A549 (cell line): ENCODE data around the gene EIF5. TPM values are rescaled to one million over a fixed set of nuclear protein-coding genes. Genes with fewer than 3 reads are reported as not detected.

Source experiments
- ATAC-seq, 2 experiments: fragments of 200-7000 bp in 1 of 2; fragments of >200 bp in 1 of 2; cut with Nextera tagmentation in 1 of 2; cut with Tn5 transposase in 1 of 2; 3 replicates each; pipeline versions ENCODE4 v1.8.0 to v1.9.1; 2018 to 2020; ENCODE audit warnings: mild to moderate bottlenecking in 1 of 2, moderate library complexity in 1 of 2
- CTCF ChIA-PET: fragments of 300-600 bp; sonication (Branson Sonifier 250); formaldehyde crosslinking; extraction: SDS; loops from one replicate; lab custom pipeline; 2021; ENCODE audit warnings: antibody characterized with exemption, inconsistent platforms; lab: Yijun Ruan, JAX
- POLR2A ChIA-PET: fragments of 350-600 bp; formaldehyde crosslinking; extraction: SDS; loops from one replicate; lab custom pipeline; 2021; ENCODE audit warnings: antibody characterized with exemption, inconsistent platforms; lab: Yijun Ruan, JAX
- DNase-seq, 2 experiments: peaks; one replicate each; pipeline versions ENCODE4 v3.0.0 to v3.0.0-alpha.2; 2011 to 2016; ENCODE audit warnings: low read depth in 1 of 2, low spot score in 1 of 2
- FAIRE-seq: peaks from 2 replicates; lab custom pipeline; 2011; peaks lifted over from hg19 to GRCh38; lab: Jason Lieb, UNC
- H3K27ac ChIP-seq, 2 experiments: fragments of >200 bp; sonication (Bioruptor Twin); formaldehyde crosslinking; 3 replicates each; pipeline ENCODE4 v1.5.1; 2016 to 2017
- H3K4me1 ChIP-seq: fragments of >200 bp; sonication (Bioruptor Twin); formaldehyde crosslinking; 3 replicates; pipeline ENCODE4 v1.6.1; 2016
- H3K4me2 ChIP-seq: fragments of >200 bp; sonication (Bioruptor Twin); formaldehyde crosslinking; 3 replicates; pipeline ENCODE4 v1.6.1; 2016
- H3K4me3 ChIP-seq: fragments of >200 bp; sonication (Bioruptor Twin); formaldehyde crosslinking; 3 replicates; pipeline ENCODE4 v1.5.1; 2016
- H3K9me3 ChIP-seq: fragments of >200 bp; sonication (Bioruptor Twin); formaldehyde crosslinking; 3 replicates; pipeline ENCODE4 v1.6.1; 2016
- BCL3 ChIP-seq: fragments of >200 bp; sonication (Bioruptor Twin); formaldehyde crosslinking; IDR thresholded peaks from 3 replicates; pipeline ENCODE4 v1.6.1; 2016
- CHD4 ChIP-seq: fragments of 200-600 bp; sonication (generic); IDR thresholded peaks from 2 replicates; pipeline ENCODE4 v1.6.1; 2016; ENCODE audit warnings: antibody characterized with exemption, mild to moderate bottlenecking, borderline replicate concordance
- EP300 ChIP-seq, 2 experiments: fragments of >200 bp; sonication (Bioruptor Twin); formaldehyde crosslinking; IDR thresholded peaks; 2 replicates in 1 of 2; 3 replicates in 1 of 2; pipeline ENCODE4 v1.6.1; 2016 to 2017
- GATA3 ChIP-seq: IDR thresholded peaks from 2 replicates; pipeline ENCODE4 v1.6.1; 2012; ENCODE audit warnings: borderline replicate concordance
- HDAC2 ChIP-seq: fragments of 200-600 bp; sonication (generic); IDR thresholded peaks from 2 replicates; pipeline ENCODE4 v1.6.1; 2016
- HMGXB4 ChIP-seq: fragments of 250-450 bp; sonication (Bioruptor Pico); IDR thresholded peaks from 2 replicates; pipeline ENCODE4 v1.5.0; 2021; ENCODE audit warnings: mild to moderate bottlenecking, moderate library complexity, borderline replicate concordance
- HOXA7 ChIP-seq: fragments of 250-450 bp; sonication (Bioruptor Pico); IDR thresholded peaks from 2 replicates; pipeline ENCODE4 v1.5.0; 2020; ENCODE audit warnings: mild to moderate bottlenecking, moderate library complexity
- JUN ChIP-seq, 2 experiments: fragments of >200 bp; sonication (Bioruptor Twin); formaldehyde crosslinking; IDR thresholded peaks; 2 replicates in 1 of 2; 3 replicates in 1 of 2; pipeline ENCODE4 v1.6.1; 2016 to 2017
- MAZ ChIP-seq: fragments of 150-350 bp; IDR thresholded peaks from 2 replicates; pipeline ENCODE4 v1.6.1; 2014; ENCODE audit warnings: antibody characterized with exemption, low read depth, low read length, borderline replicate concordance
- MYC ChIP-seq: IDR thresholded peaks from 2 replicates; pipeline ENCODE4 v1.6.1; 2012; ENCODE audit warnings: mild to moderate bottlenecking, inconsistent platforms, low read length, improper control_type of control experiment, borderline replicate concordance
- PHF8 ChIP-seq: fragments of 200-600 bp; sonication (generic); IDR thresholded peaks from 2 replicates; pipeline ENCODE4 v1.6.1; 2016; ENCODE audit warnings: low read depth, mild to moderate bottlenecking, antibody characterized with exemption, moderate library complexity, borderline replicate concordance
- POLR2AphosphoS2 ChIP-seq: conservative IDR thresholded peaks from 2 replicates; pipeline ENCODE4 v1.6.1; 2012; ENCODE audit warnings: low read length, improper control_type of control experiment, inconsistent platforms
- RFX5 ChIP-seq: fragments of 450-650 bp; IDR thresholded peaks from 2 replicates; pipeline ENCODE4 v1.7.1; 2014; ENCODE audit warnings: antibody characterized with exemption, mild to moderate bottlenecking, moderate library complexity
- RNF2 ChIP-seq: fragments of 200-600 bp; sonication (generic); IDR thresholded peaks from 2 replicates; pipeline ENCODE4 v1.6.1; 2016; ENCODE audit warnings: low read depth, mild to moderate bottlenecking, antibody characterized with exemption, moderate library complexity, borderline replicate concordance
- SREBF2 ChIP-seq: fragments of 450-650 bp; IDR thresholded peaks from 2 replicates; pipeline ENCODE4 v1.6.1; 2014; ENCODE audit warnings: mild to moderate bottlenecking, moderate library complexity
- USF2 ChIP-seq: fragments of 450-650 bp; IDR thresholded peaks from 2 replicates; pipeline ENCODE4 v1.6.1; 2014; ENCODE audit warnings: antibody characterized with exemption
- WGBS: methylation state at CpG from one replicate; pipeline ENCODE4 v1.1.6; 2017; ENCODE audit errors: missing lambda C conversion rate; 5-methylcytosine and 5-hydroxymethylcytosine counted together
- polyA plus RNA-seq, 4 experiments: library from polyadenylated mRNA; depleted of rRNA in 3 of 4; stranded (reverse); fragments of >200 nt; fragmentation: RNase III in 1 of 4; extraction: RNeasy Plus Mini Kit Qiagen cat#74134 plus additional on column Dnase treatment in 1 of 4; gene quantifications; 2 replicates in 3 of 4; 3 replicates in 1 of 4; pipeline ENCODE4 v1.2.3, GENCODE V29; 2011 to 2017

Gene EIF5
- polyA plus RNA-seq, 2 of the 4 experiments (the other 2 are of a cell fraction) = 276 to 591 TPM

GRCh38 chr14:103336191-103336590 is 2.2 kb downstream of the EIF5 start:
- FAIRE-seq (no peak), ATAC-seq (no peak), DNase-seq (no peak)
- Histone ChIP-seq H3K9me3 (no peaks in the 10 kb centered on the region), H3K4me1 (peaks cover 38% of the 10 kb centered on the region), H3K27ac (no peak overlapping the region), H3K4me2 (peak overlapping the region; percentile 86), H3K4me3 (peak overlapping the region; percentile 93; the same call in 2 of the 3 replicates)
- 89% methylated on average over 14 of the region's 14 CpGs for WGBS
- POLR2A ChIA-PET = interaction anchor here (0.7 to 4.6 kb wide), 2 partner anchors 9 to 221 kb away, joined by 3 to 66 read pairs; no protein-coding TSS in a partner anchor
- TF ChIP-seq BCL3 (no peak), JUN (IDR thresholded peaks at IDR 0.05) (0 out of 5 replicates have a peak, but pooled peaks of 1 of the 2 experiments have one; percentile 7)
- CTCF ChIA-PET = interaction anchor here (0.6 to 1.9 kb wide), 9 partner anchors 8 to 261 kb away, joined by 3 to 10 read pairs (median 3); no protein-coding TSS in a partner anchor

GRCh38 chr14:103337794-103338193 is 3.8 kb downstream of the EIF5 start:
- ChIA-PET CTCF (interaction anchor here (1.5 to 2.0 kb wide), 2 partner anchors 52 to 53 kb away, joined by 5 to 6 read pairs; no protein-coding TSS in a partner anchor), POLR2A (no interaction called here)
- ATAC-seq = no peak
- DNase-seq = no peak
- no peak overlapping the region for H3K27ac ChIP-seq
- 87% methylated on average over 3 of the region's 3 CpGs for WGBS
- no peak overlapping the region for H3K4me2 ChIP-seq
- H3K9me3 ChIP-seq = no peaks in the 10 kb centered on the region
- FAIRE-seq = no peak
- TF ChIP-seq HOXA7 = no peak
- no peak for TF ChIP-seq HDAC2
- TF ChIP-seq MAZ = no peak
- no peak for TF ChIP-seq HMGXB4 (CRISPR knock-in tag)
- TF ChIP-seq RNF2 = no peak
- no peak for TF ChIP-seq SREBF2
- TF ChIP-seq MYC = no peak
- TF ChIP-seq EP300 (IDR thresholded peaks at IDR 0.05) = no peak
- no peak for TF ChIP-seq USF2
- TF ChIP-seq RFX5 = no peak
- TF ChIP-seq CHD4 = no peak
- TF ChIP-seq, all 56 proteins: peak for 0
- peaks cover 24% of the 10 kb centered on the region for H3K4me1 ChIP-seq
- H3K4me3 ChIP-seq = no peak overlapping the region

GRCh38 chr14:103339561-103339960 is 5.5 kb downstream of the EIF5 start:
- FAIRE-seq (no peak), ATAC-seq (no peak), DNase-seq (no peak)
- no peak overlapping the region for H3K4me3 ChIP-seq
- H3K9me3 ChIP-seq = no peaks in the 10 kb centered on the region
- TF ChIP-seq GATA3 (no peak), PHF8 (no peak), POLR2AphosphoS2 (0 out of 2 replicates have a peak, but pooled peaks have one; percentile 46)
- no peak overlapping the region for H3K27ac ChIP-seq
- CTCF ChIA-PET = interaction anchor here (0.9 to 1.3 kb wide), 3 partner anchors 13 to 234 kb away, joined by 3 to 4 read pairs (median 4); no protein-coding TSS in a partner anchor
- POLR2A ChIA-PET = no interaction called here
- peaks cover 24% of the 10 kb centered on the region for H3K4me1 ChIP-seq
- H3K4me2 ChIP-seq = no peak overlapping the region
- WGBS = 90% methylated on average over 6 of the region's 6 CpGs
